GM19468 (cell line): ENCODE data around the gene CFAP20.

Experiments
- ATAC-seq: cut with Tn5 transposase; IDR thresholded peaks from one replicate; pipeline ENCODE4 v1.9.1; 2021; ENCODE audit warnings: mild to moderate bottlenecking, moderate library complexity, moderate number of reproducible peaks; ENCODE audit not compliant: unreplicated experiment; ENCODE audit errors: extremely low read depth

CFAP20 gene

GRCh38 chr16:58129097-58129936, at the start of gene CFAP20:
Gene CFAP20, minus strand, starts transcription at chr16:58129381. Its CDS starts 266 bp downstream, at chr16:58129115.
- peak; percentile 67 for ATAC-seq

- no peak for ATAC-seq
These were observed 48.2 kb upstream of the CFAP20 start for GRCh38 chr16:58177353-58177710.

DNA sequence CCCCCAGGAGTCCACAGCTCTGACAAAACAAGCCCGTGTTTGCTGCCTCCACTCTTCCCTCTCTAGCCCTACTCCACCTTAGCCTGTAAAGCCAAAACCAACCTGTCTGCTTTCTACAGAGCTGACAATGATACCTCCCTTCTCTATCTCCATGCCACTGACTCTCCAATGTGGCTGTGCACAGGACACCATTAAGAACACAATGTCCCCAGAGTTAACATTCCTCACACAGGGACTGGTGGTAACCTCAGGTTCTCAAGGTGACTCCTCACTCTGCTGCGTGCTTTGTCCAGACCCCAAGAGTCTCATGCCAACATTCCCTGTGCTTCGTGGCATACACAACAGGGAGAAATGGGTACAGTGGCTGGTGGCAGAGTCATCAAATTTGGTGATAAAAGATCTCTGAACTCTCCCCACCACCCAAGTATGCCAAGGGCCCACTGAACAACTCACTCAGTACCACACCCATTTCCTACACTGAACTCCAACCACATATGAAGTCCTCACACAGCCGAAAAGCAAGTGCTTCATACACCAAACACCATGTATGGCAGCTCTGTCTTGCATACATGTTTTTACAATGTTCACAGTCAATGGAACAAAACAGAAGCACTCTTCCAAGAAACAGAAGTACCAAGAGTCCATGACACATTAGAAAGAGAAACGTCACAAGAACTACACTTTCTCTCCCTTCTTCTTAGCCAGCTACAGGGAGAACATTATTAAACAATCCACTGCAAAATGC, 47.6 kb upstream of the CFAP20 start:
- no peak for ATAC-seq

- ATAC-seq, result no peak
These were observed 41.0 kb upstream of the CFAP20 start for GRCh38 chr16:58170223-58170622.

DNA sequence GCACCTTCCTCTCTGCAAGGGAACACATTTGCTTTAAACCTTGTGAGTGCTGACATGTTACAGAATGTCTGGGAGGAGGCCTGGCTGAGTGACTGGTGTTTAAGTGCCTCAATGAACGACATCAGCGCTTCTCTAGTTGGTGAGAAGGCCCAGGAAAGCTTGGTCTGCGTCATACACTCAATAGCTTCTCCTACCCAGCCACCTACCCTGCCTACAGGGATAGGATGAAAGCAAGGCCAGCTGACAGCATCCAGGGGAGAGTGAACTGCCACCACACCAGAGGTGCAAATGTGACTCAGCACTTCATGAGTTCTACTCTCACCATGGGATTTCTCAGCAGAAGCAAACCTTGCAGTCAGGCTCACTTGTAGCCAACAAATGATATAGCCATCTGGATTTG, 31.7 kb upstream of the CFAP20 start:
- no peak for ATAC-seq

DNA sequence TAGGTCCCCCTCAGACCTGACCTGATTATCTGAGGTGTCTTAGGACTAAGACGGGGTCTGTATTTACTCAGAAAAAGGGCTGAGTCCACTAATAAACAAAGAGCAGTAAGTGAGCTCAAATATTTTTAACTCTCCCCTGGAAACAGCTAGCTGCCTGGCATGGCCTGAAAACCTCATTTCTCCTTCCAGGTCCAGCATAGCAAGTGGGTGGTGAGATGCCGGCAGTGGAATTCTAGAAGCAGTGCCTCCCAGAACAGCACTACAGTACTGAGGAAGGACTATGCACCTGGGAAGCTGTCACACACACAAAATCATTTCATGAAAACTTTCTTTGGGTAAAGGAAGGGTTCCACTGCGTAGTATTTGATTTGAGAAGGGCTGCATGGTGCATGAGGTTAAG, 29.5 kb upstream of the CFAP20 start:
- no peak for ATAC-seq

DNA sequence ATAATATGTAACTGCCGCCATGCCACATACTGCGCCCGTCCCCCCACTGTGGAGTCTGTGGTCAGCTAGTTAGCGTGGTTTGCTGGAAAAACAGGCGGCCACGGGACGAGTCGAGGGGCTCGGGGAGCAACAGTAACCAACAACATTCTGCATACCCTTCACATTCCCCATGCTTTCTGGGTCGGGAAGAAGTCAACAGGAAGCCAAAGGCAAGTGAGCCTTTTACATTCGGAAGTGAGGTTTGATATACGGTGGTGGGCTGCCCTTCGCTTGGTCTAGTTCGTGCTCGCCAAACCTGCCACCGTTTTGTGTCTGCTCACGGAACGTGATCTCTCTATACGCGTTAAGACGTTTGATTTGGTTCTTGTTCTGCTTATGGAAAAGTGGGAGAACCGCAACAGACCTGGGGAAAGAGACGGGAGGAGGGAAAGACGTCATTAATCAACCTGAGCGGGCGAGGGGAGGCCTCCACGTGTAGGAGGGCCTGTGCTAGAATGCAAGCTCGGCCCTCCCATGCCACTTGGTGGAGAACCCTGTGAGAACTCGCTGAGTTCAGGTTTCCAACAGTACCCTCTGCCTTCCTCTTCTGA, 28.9 kb upstream of the CFAP20 start:
- ATAC-seq, result no peak

DNA sequence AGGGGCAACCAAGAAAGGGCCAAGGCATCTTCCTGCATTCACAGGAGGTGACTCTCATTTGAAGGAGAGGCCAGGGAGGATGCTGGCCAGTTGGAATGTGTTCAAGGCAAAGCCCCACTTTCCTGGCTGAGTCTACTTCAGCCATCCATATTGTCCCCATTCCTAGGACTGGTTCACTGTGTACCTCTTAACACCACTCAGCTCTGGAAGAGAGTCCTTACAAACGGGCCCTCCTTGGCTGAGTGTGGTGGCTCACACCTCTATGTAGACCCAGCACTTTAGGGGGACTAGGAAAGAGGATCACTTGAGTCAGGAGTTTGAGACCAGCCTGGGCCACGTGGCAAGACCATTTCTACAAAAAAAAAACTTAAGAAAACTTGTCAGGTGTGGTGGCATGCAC, 28.1 kb upstream of the CFAP20 start:
- no peak for ATAC-seq

- ATAC-seq, result no peak
These were observed 26.7 kb upstream of the CFAP20 start for GRCh38 chr16:58155839-58156238.

GRCh38 chr16:58154345-58154744, 25.2 kb upstream of the CFAP20 start:
- no peak for ATAC-seq

- no peak for ATAC-seq
These were observed 23.2 kb upstream of the CFAP20 start for GRCh38 chr16:58152246-58152868.

DNA sequence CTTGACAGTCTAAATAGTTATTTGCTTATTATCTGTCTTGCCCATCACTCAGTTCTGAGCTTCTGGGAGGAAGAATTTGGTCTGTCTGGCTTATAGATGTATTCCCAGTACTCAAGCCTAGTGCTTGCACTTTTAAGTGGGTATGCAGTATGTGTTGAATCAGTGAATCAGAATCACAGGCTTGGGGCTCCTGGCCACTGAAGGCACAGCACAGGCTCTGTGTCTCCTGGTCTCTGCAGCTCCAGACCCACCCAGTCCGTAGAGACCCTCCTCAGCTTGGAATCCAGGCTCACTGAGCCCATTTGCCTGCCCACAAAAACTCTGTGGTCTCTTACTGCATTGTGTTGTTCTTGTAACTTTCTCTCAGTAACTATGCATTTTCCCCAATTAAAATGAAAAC, 19.3 kb upstream of the CFAP20 start:
- no peak for ATAC-seq

GRCh38 chr16:58148099-58148498, 18.9 kb upstream of the CFAP20 start:
- ATAC-seq, result no peak

DNA sequence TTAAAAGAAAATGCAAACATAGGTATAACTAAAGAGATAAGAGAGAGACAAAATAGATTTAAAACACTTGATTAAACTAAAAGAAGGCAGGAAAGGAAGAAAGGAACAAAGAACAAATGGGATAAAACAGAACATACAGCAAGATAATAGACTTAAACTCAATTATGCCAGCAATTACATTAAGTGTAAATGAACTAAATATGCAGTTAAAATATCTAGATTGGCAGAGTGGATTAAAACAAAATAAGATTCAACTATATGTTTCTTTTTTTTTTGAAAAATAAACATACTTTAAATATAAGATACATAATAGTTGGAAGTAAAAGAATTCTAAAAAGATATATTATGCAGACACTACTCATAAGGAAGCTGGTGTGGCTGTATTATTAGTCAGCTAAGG, 9.7 kb upstream of the CFAP20 start:
- ATAC-seq, result no peak

GRCh38 chr16:58137581-58137980, 8.4 kb upstream of the CFAP20 start:
- no peak for ATAC-seq

DNA sequence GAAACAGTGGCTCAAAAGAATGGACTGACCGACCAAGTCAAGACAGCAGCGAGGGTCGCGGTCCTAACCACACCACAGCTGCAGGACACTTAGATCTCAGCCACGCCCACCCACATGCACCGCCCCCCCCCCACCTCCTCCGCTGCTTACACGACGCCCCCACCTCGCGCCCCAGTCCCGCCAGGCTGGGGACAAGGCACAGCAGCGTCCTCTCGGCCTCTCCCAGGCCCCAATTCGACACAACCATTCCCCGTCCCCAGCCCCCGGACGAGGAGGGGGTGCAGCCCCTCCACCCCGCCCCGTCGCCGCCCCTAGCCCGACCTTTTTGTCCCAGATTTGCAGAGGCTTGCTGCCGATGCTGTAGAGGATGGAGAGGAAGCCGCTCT, 477 bp downstream of the CFAP20 start:
- no peak for ATAC-seq

DNA sequence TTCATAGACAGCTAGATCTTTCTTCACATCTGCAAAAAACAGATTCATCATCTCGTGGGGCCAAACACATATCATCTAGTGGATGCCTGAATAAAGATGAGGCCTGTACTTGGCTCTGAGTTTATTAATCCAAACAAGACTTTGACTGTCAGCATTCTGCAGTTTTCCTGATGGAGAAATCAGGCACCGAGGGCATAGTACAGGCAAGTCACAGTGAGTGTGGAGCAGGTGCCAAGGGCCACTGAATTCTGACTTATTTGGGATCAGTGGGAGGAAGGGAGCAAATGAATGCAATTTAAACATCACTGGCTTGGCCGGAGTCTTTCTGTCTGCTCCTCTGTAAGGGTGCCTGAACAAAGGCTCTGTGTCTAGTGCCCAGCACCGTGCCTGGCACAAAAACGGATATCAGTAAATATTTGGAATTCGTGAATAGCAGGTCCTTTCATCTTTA, 975 bp downstream of the CFAP20 start:
- no peak for ATAC-seq

DNA sequence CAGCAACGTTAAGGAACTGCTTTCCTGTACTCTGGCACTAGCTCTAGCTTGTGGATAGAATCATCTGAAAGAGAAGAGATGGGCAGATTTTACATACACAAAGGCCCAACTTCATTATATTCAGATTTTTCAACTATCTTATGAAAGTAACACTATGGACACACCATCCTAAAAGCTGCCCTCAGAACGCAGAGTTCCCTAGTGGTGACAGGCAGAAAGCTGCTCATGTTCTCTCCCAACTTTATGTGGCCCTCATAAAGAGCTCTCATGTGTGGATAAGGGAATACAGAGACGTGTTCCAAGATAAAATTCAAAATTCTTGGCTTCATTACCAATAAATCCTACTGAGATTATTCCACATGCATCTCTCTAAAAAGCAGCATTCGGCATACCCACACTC, 1.5 kb downstream of the CFAP20 start:
- no peak for ATAC-seq

- no peak for ATAC-seq
These were observed 2.1 kb downstream of the CFAP20 start for GRCh38 chr16:58127033-58127556.

GRCh38 chr16:58126451-58126961, 2.7 kb downstream of the CFAP20 start:
- no peak for ATAC-seq
